H1 (cell line): Measurements from ENCODE around the gene BCAS1. TPM values are rescaled to one million over a fixed set of nuclear protein-coding genes. Genes with fewer than 3 reads are reported as not detected.
A peak's percentile ranks its signal among the peaks of the same experiment; 100 is the strongest.

Experiments
- CTCF ChIA-PET: fragments of 300-600 bp; sonication (Branson Sonifier 250); formaldehyde crosslinking; loops from one replicate; lab custom pipeline; 2021; ENCODE audit not compliant: partially characterized antibody; lab: Charles Lee
- POLR2A ChIA-PET: fragments of 300-600 bp; sonication (Branson Sonifier 250); formaldehyde crosslinking; loops from one replicate; lab custom pipeline; 2021; ENCODE audit warnings: inconsistent platforms; ENCODE audit not compliant: partially characterized antibody; lab: Charles Lee
- DNase-seq, 2 experiments: peaks; one replicate each; pipeline versions ENCODE4 v3.0.0 to v3.0.0-alpha.2; 2010 to 2022; ENCODE audit warnings: low spot score in 2 of 2, low read depth in 1 of 2, mixed read lengths in 1 of 2
- FAIRE-seq: peaks from 2 replicates; lab custom pipeline; 2011; peaks lifted over from hg19 to GRCh38; lab: Jason Lieb, UNC
- H2AFZ ChIP-seq: 2 replicates; pipeline ENCODE4 v1.8.1; 2012; ENCODE audit warnings: low read length, inconsistent platforms
- H2AK5ac ChIP-seq: 2 replicates; pipeline ENCODE4 v1.6.1; 2013; ENCODE audit warnings: low read depth, low read length
- H2BK120ac ChIP-seq: replicated peaks from 2 replicates; pipeline ENCODE3; 2013; ENCODE audit warnings: low read depth, low read length, inconsistent platforms
- H2BK12ac ChIP-seq: 2 replicates; pipeline ENCODE4 v1.6.1; 2013; ENCODE audit warnings: low read depth, low read length
- H2BK15ac ChIP-seq: 2 replicates; pipeline ENCODE4 v1.6.1; 2013; ENCODE audit warnings: low read length
- H2BK20ac ChIP-seq: 2 replicates; pipeline ENCODE4 v1.6.1; 2013; ENCODE audit warnings: low read length
- H2BK5ac ChIP-seq: 2 replicates; pipeline ENCODE4 v1.6.1; 2013; ENCODE audit warnings: low read depth, low read length
- H3K14ac ChIP-seq: 2 replicates; pipeline ENCODE4 v1.6.1; 2013; ENCODE audit warnings: inconsistent platforms; ENCODE audit not compliant: insufficient read length
- H3K18ac ChIP-seq: 2 replicates; pipeline ENCODE4 v1.6.1; 2013; ENCODE audit warnings: low read length; ENCODE audit errors: extremely low read depth
- H3K23ac ChIP-seq: 2 replicates; pipeline ENCODE4 v1.6.1; 2013; ENCODE audit warnings: inconsistent platforms; ENCODE audit not compliant: insufficient read length
- H3K23me2 ChIP-seq: 2 replicates; pipeline ENCODE4 v1.6.1; 2013; ENCODE audit warnings: low read depth, low read length
- H3K27ac ChIP-seq: 2 replicates; pipeline ENCODE4 v1.6.1; 2011; ENCODE audit warnings: low read depth, low read length, inconsistent platforms
- H3K27me3 ChIP-seq, 4 experiments: replicated peaks in 1 of 4; 1 replicate in 1 of 4; 2 replicates in 3 of 4; pipeline versions ENCODE4 v1.6.1 to v1.8.1; 2011 to 2013; ENCODE audit warnings: low read length in 3 of 4, mild to moderate bottlenecking in 3 of 4, inconsistent platforms in 2 of 4, mixed read lengths in 2 of 4, moderate library complexity in 1 of 4; ENCODE audit not compliant: control insufficient read depth in 3 of 4, insufficient read depth in 3 of 4; ENCODE audit errors: extremely low read depth in 1 of 4
- H3K36me3 ChIP-seq, 4 experiments: 2 replicates each; pipeline versions ENCODE4 v1.6.1 to v1.8.1; 2011 to 2013; ENCODE audit warnings: mild to moderate bottlenecking in 4 of 4, low read length in 3 of 4, moderate library complexity in 2 of 4, control low read depth in 1 of 4, inconsistent platforms in 1 of 4; ENCODE audit not compliant: insufficient read depth in 4 of 4, control insufficient read depth in 2 of 4
- H3K4ac ChIP-seq: replicated peaks from 2 replicates; pipeline ENCODE3; 2013; ENCODE audit warnings: low read length, low read depth, mixed read lengths, inconsistent platforms; ENCODE audit not compliant: insufficient read length
- H3K4me1 ChIP-seq, 4 experiments: replicated peaks in 1 of 4; 1 replicate in 1 of 4; 2 replicates in 3 of 4; pipeline versions ENCODE4 v1.6.1 to v1.8.1; 2011 to 2013; ENCODE audit warnings: low read length in 3 of 4, inconsistent platforms in 2 of 4, mixed read lengths in 1 of 4; ENCODE audit not compliant: insufficient read depth in 4 of 4, control insufficient read depth in 3 of 4
- H3K4me2 ChIP-seq, 2 experiments: 2 replicates each; pipeline versions ENCODE4 v1.6.1 to v1.8.1; 2011 to 2013; ENCODE audit warnings: low read depth in 2 of 2, low read length in 2 of 2, control low read depth in 1 of 2, inconsistent platforms in 1 of 2, mild to moderate bottlenecking in 1 of 2; ENCODE audit not compliant: insufficient read depth in 1 of 2
- H3K4me3 ChIP-seq, 4 experiments: fragments of 200-600, 300-600 bp in 1 of 4; sonication (generic), shearing (Covaris generic), sonication (Bioruptor Twin) in 1 of 4; 2 replicates each; pipeline versions ENCODE4 v1.5.1 to v1.8.1; 2011 to 2016; ENCODE audit warnings: low read length in 4 of 4, low read depth in 3 of 4, control low read depth in 2 of 4, inconsistent platforms in 2 of 4, mild to moderate bottlenecking in 2 of 4, mixed read lengths in 1 of 4, moderate library complexity in 1 of 4; ENCODE audit not compliant: insufficient read depth in 2 of 4; ENCODE audit errors: extremely low read depth in 1 of 4
- H3K56ac ChIP-seq: replicated peaks from 2 replicates; pipeline ENCODE3; 2013; ENCODE audit warnings: low read depth, mild to moderate bottlenecking, mixed read lengths, low read length, inconsistent platforms; ENCODE audit not compliant: insufficient read length
- H3K79me1 ChIP-seq: 2 replicates; pipeline ENCODE4 v1.6.1; 2013; ENCODE audit warnings: low read depth, low read length, control low read depth
- H3K79me2 ChIP-seq, 2 experiments: 2 replicates each; pipeline versions ENCODE4 v1.6.1 to v1.8.1; 2012 to 2013; ENCODE audit warnings: low read length in 2 of 2, mild to moderate bottlenecking in 2 of 2, inconsistent platforms in 1 of 2; ENCODE audit not compliant: insufficient read depth in 2 of 2, control insufficient read depth in 1 of 2
- H3K9ac ChIP-seq, 4 experiments: replicated peaks in 1 of 4; 1 replicate in 1 of 4; 2 replicates in 3 of 4; pipeline versions ENCODE4 v1.6.1 to v1.8.1; 2011 to 2013; ENCODE audit warnings: low read depth in 3 of 4, low read length in 3 of 4, control low read depth in 2 of 4, mild to moderate bottlenecking in 2 of 4, moderate library complexity in 2 of 4, inconsistent platforms in 1 of 4; ENCODE audit errors: extremely low read depth in 1 of 4
- H3K9me3 ChIP-seq, 2 experiments: 2 replicates each; pipeline versions ENCODE4 v1.6.1 to v1.8.1; 2012 to 2013; ENCODE audit warnings: mild to moderate bottlenecking in 2 of 2, moderate library complexity in 2 of 2, control low read depth in 1 of 2, inconsistent platforms in 1 of 2, low read depth in 1 of 2, low read length in 1 of 2, mixed read lengths in 1 of 2; ENCODE audit not compliant: insufficient read depth in 2 of 2
- H4K20me1 ChIP-seq, 2 experiments: replicated peaks in 1 of 2; 2 replicates each; pipeline versions ENCODE3 to v1.8.1; 2011 to 2013; ENCODE audit warnings: inconsistent platforms in 2 of 2, low read length in 2 of 2, mild to moderate bottlenecking in 1 of 2; ENCODE audit not compliant: insufficient read depth in 2 of 2, control insufficient read depth in 1 of 2
- H4K5ac ChIP-seq: 2 replicates; pipeline ENCODE4 v1.6.1; 2013; ENCODE audit warnings: low read length, low read depth, mixed read lengths, inconsistent platforms; ENCODE audit not compliant: insufficient read length
- H4K8ac ChIP-seq: 2 replicates; pipeline ENCODE4 v1.8.0; 2013; ENCODE audit warnings: mild to moderate bottlenecking, moderate library complexity, low read length, inconsistent platforms; ENCODE audit not compliant: insufficient read depth; ENCODE audit errors: extremely low read depth
- H4K91ac ChIP-seq: replicated peaks from 2 replicates; pipeline ENCODE3; 2013; ENCODE audit warnings: low read length, mixed read lengths, inconsistent platforms; ENCODE audit not compliant: insufficient read length
- ASH2L ChIP-seq: fragments of 200-600, 300-600 bp; sonication (generic); IDR thresholded peaks from one replicate; pipeline ENCODE4 v1.7.1; 2017; ENCODE audit warnings: low read length
- CBX8 ChIP-seq: fragments of 300-800, 300-1000 bp; sonication (generic); IDR thresholded peaks from 2 replicates; pipeline ENCODE4 v1.7.1; 2016; ENCODE audit warnings: low read depth, low read length, borderline replicate concordance
- RNF2 ChIP-seq: fragments of 200-900, 300-1000 bp; sonication (generic); IDR thresholded peaks from 2 replicates; pipeline ENCODE4 v1.7.1; 2016; ENCODE audit warnings: borderline replicate concordance, low read depth, mild to moderate bottlenecking, antibody characterized with exemption, low read length; ENCODE audit not compliant: poor library complexity, severe bottlenecking; ENCODE audit errors: missing control alignments
- WGBS, 2 experiments: shearing (Covaris generic) in 1 of 2; methylation state at CpG; one replicate each; pipeline versions ENCODE4 v1.1.6 to v1.1.7; 2013 to 2015; ENCODE audit warnings: low lambda C conversion rate in 2 of 2, mixed read lengths in 2 of 2, inconsistent platforms in 1 of 2, low coverage in 1 of 2, missing lambda C conversion rate in 1 of 2; ENCODE audit not compliant: insufficient replicate concordance in 2 of 2, insufficient coverage in 1 of 2, insufficient read length in 1 of 2; ENCODE audit errors: extremely low coverage in 1 of 2, missing lambda C conversion rate in 1 of 2; 5-methylcytosine and 5-hydroxymethylcytosine counted together
- polyA plus RNA-seq, 7 experiments: library from polyadenylated mRNA; depleted of rRNA in 3 of 7; stranded (reverse) in 5 of 7; unstranded in 2 of 7; fragments of >200 nt in 5 of 7; fragments of 200-250 nt in 2 of 7; gene quantifications; 1 replicate in 5 of 7; 2 replicates in 1 of 7; 4 replicates in 1 of 7; pipeline versions ENCODE4 v1.2.1 to v1.2.3, GENCODE V29; 2011 to 2013; ENCODE audit warnings: missing spikeins in 2 of 7, mixed read lengths in 2 of 7
- total RNA-seq: library from RNA; stranded (reverse); fragmentation: NEBNext Ultra II Directional; extraction: Animal tissue kit (Norgen Biotek cat#: 25700); gene quantifications from 2 replicates; pipeline ENCODE4 v1.2.1, GENCODE V29; 2021

BCAS1 gene
- total and polyA plus RNA-seq, 2 of the 8 experiments (the other 6 are each of a cell fraction or from before 2014, with no cell fraction given), result 0.06 to 0.19 TPM

DNA sequence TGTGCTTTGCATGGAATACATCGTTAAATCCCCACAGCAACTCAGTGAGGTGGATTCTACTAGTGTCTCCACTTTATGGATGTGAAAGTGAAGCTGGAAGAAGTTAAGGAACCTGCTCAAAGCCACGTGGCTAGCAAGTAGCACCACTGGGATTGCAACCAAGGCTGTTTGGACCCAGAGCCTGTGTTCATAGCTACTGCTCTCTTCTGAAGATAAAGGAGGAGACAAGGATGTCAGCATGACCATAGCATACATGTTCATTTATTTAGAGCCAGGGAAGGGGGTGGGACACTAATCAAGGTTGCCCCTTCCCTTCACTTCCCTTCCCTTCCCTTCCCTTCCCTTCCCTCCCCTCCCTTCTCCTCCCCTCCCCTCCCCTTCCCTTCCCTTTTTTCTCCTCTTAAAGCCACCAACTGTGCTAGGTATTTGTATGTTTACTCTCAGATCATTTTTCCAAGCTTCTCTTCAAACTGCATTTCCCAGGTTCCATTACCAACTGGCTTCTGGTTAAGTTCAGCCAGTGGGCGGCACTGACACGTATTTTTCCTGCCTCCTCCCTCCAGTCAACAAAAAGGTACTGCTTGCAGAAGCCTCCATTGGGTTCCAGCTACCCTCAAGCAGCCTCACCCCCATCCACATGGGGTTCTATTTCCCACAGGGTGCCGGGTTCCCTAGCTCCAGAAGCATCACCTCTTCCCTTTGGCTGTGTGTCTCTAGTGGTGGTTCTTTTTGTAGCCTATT, 134.9 kb downstream of the BCAS1 start:
- Histone ChIP-seq H3K23me2 (no peaks in the 10 kb centered on the region), H3K27ac (no peak overlapping the region), H2BK5ac (no peak overlapping the region), H3K4me3 (no peak overlapping the region), H4K8ac (no peak overlapping the region), H2BK12ac (0 out of 2 replicates have a peak overlapping the region, but pooled peaks have one; percentile 0), H3K18ac (peak overlapping the region; percentile 34; the same call in 1 of the 2 replicates), H3K4me2 (peak overlapping the region in 1 of 2 experiments; percentile 27; a peak in 2 of 4 replicates), H4K20me1 (no peaks in the 10 kb centered on the region), H3K56ac (no peak overlapping the region), H3K27me3 (no peaks in the 10 kb centered on the region), H4K5ac (no peak overlapping the region), H2BK20ac (peak overlapping the region; percentile 92), H3K4me1 (peaks cover 0 to 12% (median 3%) of the 10 kb centered on the region in 4 experiments; a peak in 5 of 7 replicates), H3K23ac (no peak overlapping the region), H2AFZ (peak overlapping the region; percentile 91), H3K9me3 (no peaks in the 10 kb centered on the region), H3K9ac (no peak overlapping the region), H3K14ac (no peak overlapping the region), H3K79me1 (no peaks in the 10 kb centered on the region), H3K79me2 (no peaks in the 10 kb centered on the region), H2BK15ac (no peak overlapping the region), H3K4ac (no peak overlapping the region), H2AK5ac (no peak overlapping the region), H3K36me3 (no peaks in the 10 kb centered on the region), H4K91ac (no peak overlapping the region), H2BK120ac (no peak overlapping the region)
- POLR2A ChIA-PET, result interaction anchor here (0.8 to 1.8 kb wide), 8 partner anchors 8 to 363 kb away, joined by 3 to 5 read pairs (median 4); no protein-coding TSS in a partner anchor
- TF ChIP-seq CBX8 (no peak), ASH2L (no peak), RNF2 (no peak)
- FAIRE-seq (no peak), DNase-seq (peak in 1 of 2 experiments; percentile 46)
- 69% methylated on average over 5 of the region's 5 CpGs; no CpG with 5 or more reads in 1 of the 2 experiments for WGBS, 2 experiments
- CTCF ChIA-PET, result interaction anchor here (0.6 to 8.8 kb wide), 11 partner anchors 9 to 404 kb away, joined by 3 to 102 read pairs (median 3); partner anchors contain the start of gene ZNF217
